Stimulated activated CD4-positive, alpha-beta T cell treated with anti-CD3 and anti-CD28 coated beads, Interleukin-4, amount 100 ng/mL, for 24 hours (primary cell): Measurements from ENCODE around the gene EIF4A2.
"Not testable (repeated sequence)": the region's sequence is repeated elsewhere in the genome, so short reads cannot be mapped to it uniquely, and the experiment has no call there.

Experiments
- DNase-seq: peaks from one replicate; pipeline ENCODE4 v3.0.0-alpha.2; 2020

EIF4A2 gene

GRCh38 chr3:186822388-186822759 is 39.0 kb downstream of the EIF4A2 start:
- DNase-seq = not testable (repeated sequence)

DNA sequence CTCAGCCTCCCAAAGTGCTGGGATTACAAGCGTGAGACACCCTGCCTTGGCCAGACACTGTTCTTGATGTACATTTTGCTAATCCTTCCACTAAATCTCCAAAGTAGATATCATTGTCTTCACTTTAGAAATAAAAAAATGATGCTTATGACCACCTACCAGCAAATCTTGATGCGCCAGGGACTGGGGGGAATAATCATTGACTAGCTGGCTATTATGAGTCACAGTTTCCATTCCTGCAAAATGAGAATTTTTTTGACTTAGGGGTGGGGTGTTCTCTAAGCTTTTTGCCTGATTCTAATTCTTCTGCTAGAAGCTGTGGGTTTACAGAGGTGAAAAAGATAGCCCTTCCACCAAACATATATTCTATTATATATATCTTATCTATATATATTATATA is 40.0 kb downstream of the EIF4A2 start:
- DNase-seq = no peak

GRCh38 chr3:186824430-186825139 is 41.2 kb downstream of the EIF4A2 start:
- DNase-seq = no peak

DNA sequence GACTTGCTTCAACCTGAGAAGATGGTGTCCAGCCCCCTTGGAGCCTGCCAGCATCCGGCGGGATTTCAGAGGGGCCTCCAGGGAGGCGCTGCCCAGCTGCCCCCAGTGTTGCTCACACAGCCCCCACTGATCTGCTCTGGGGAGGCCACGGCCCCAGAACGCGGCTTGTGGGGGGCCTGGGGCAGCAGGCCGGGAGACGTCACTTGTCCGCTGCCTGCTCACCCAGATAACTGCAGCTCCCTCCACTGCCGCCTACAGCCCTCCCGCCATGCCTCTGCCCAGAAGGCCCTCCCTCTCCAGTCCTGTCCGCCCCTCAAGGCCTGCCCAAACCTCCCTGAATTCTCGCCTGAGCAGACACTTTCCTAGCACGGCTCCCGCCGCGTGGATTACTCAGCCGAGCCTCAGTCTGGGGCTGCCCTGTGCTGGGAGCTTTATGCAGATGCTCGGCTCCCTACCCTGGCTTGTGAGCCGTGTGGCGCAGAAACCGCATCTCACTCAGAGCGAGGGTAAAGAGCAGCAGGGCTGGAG is 42.0 kb downstream of the EIF4A2 start:
- DNase-seq = peak; percentile 66

- DNase-seq = no peak
Measured at GRCh38 chr3:186825872-186826409, 42.6 kb downstream of the EIF4A2 start.

DNA sequence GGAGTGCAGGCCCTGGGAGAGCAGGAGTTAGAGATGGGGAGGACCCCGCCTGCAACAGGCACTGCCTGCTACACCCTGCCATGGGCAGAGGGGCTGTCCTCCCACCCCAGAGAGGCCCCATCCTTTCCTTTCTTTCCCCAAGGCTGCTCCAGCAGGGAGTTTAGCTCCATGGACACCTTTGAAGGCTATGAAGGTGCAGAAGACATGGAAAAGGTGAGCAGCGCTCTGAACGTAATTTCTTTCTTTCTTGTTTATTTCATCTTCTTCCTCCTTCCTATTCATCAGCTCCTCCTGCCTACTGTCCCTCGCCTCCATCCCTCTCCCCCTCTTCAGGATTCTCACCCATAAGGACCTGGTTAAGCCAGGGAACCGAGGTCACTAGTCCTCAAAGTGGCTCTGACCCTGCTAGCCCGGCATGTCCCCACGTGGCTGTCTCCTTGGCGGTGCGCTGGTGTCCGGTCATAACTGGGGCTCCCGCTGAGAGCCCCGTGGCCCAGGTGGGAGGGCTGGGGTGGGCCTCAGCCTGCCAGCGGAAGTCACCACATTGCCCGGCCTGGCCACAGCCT is 43.1 kb downstream of the EIF4A2 start:
- DNase-seq = no peak

DNA sequence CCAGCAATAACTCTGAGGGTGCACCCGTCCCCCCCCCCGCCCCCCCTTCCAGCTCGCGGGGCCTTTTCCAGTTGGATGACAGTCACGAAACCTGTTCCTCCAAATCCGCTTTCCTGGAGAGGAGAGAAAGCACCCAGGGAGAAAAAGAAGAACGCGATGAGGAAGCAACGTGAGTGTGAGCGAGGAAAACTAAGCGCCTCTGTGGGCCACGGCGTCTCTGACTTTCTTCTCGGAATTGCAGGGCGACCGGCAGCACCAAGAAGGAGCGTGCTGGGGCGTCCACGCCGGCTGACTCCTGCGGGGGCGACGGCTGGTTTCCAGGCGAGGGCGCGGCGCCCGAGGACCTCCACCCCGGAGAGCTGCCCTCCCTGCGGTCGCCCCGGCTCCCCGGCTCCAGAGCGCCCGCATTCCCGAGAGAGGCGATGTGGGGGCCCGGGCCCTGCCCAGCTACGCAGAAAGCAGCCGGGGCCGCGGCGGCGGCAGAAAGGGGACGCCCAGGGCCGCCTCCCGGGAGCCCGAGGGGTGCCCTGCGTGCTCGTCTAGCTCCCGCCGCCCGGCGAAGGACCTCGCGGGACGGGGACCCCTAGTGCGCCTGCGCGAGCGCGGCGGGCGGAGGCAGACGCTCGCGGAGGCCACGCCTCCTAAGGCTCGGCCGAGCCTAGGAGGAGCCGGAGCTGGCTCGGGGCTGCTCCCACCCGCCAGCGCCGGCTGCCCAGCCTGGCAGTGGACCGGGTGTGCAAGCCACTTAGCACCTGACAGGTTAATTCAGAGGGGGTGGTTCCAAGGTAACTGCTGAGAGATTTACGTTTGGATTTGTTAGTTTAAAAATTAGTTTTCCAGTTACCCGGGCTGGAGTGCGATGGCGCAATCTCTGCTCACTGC is 43.8 kb downstream of the EIF4A2 start:
- DNase-seq = peak; percentile 82

GRCh38 chr3:186828340-186828739 is 45.0 kb downstream of the EIF4A2 start:
- DNase-seq = no peak

GRCh38 chr3:186831798-186832197 is 48.4 kb downstream of the EIF4A2 start:
- no peak for DNase-seq

GRCh38 chr3:186832276-186832675 is 48.9 kb downstream of the EIF4A2 start:
- no peak for DNase-seq
